ENCODE measurements around the gene RUNX2.

RUNX2 gene

DNA sequence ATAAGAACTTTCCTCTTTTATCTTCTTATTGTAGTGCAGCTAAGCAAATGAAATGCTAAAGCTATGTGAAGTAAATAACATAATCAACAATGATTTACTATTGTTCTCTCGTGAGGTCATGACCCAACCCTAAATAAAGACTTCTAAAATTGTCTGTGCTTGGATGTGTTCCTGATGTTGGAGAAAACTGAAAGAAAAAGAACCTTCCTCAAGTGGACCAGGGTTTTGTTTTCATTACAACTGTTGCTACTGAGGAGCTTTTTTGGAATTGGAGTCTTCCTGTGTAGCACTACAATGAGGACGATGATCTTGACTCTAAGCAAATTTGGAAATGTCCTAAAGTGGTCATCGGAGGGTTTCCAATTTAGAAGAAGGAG is 109.3 kb downstream of the RUNX2 start:
- TF ChIP-seq NFIC (IDR thresholded peaks at IDR 0.05) (no peak), FOXM1 (IDR thresholded peaks at IDR 0.05; ENCODE audit: borderline replicate concordance, low read depth) (no peak), CREB1 (IDR thresholded peaks at IDR 0.05; ENCODE audit: low read depth) (no peak), YY1 (IDR thresholded peaks at IDR 0.05; ENCODE audit: low read depth) (no peak)
- TF ChIP-seq, protein P1, sequence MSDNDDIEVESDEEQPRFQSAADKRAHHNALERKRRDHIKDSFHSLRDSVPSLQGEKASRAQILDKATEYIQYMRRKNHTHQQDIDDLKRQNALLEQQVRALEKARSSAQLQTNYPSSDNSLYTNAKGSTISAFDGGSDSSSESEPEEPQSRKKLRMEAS (IDR thresholded peaks at IDR 0.05), result no peak

DNA sequence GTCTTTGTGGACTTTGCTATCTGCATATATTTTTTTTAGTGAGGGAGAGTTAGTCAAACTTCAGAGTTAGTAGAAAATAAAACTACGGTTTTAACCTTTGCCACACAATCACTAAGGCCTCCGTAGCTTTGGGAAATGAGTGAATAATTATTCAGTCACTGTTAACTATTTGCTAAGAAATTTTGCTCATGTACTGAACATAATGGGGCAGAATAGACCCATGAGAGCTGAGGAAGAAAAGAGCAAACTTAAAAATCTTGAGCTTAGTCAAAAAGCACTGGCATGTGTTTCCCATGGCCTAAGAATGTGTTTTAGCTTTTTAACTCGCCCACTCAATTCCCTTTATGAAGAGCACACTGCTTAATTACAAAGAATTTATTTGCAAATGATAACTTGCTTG is 110.0 kb downstream of the RUNX2 start:
- no peak for TF ChIP-seq CREB1 (IDR thresholded peaks at IDR 0.05; ENCODE audit: low read depth)
- TF ChIP-seq, protein P1 (IDR thresholded peaks at IDR 0.05), result no peak
- TF ChIP-seq CEBPB (IDR thresholded peaks at IDR 0.05), result no peak
- no peak for TF ChIP-seq TAF1 (IDR thresholded peaks at IDR 0.05; ENCODE audit: low read depth)
- TF ChIP-seq, protein P2, sequence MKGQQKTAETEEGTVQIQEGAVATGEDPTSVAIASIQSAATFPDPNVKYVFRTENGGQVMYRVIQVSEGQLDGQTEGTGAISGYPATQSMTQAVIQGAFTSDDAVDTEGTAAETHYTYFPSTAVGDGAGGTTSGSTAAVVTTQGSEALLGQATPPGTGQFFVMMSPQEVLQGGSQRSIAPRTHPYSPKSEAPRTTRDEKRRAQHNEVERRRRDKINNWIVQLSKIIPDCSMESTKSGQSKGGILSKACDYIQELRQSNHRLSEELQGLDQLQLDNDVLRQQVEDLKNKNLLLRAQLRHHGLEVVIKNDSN (IDR thresholded peaks at IDR 0.05), result no peak
- TF ChIP-seq ZBTB7A (IDR thresholded peaks at IDR 0.05; ENCODE audit: low read depth), result no peak
- no peak for TF ChIP-seq TEAD4 (IDR thresholded peaks at IDR 0.05)
- TF ChIP-seq, protein P3, sequence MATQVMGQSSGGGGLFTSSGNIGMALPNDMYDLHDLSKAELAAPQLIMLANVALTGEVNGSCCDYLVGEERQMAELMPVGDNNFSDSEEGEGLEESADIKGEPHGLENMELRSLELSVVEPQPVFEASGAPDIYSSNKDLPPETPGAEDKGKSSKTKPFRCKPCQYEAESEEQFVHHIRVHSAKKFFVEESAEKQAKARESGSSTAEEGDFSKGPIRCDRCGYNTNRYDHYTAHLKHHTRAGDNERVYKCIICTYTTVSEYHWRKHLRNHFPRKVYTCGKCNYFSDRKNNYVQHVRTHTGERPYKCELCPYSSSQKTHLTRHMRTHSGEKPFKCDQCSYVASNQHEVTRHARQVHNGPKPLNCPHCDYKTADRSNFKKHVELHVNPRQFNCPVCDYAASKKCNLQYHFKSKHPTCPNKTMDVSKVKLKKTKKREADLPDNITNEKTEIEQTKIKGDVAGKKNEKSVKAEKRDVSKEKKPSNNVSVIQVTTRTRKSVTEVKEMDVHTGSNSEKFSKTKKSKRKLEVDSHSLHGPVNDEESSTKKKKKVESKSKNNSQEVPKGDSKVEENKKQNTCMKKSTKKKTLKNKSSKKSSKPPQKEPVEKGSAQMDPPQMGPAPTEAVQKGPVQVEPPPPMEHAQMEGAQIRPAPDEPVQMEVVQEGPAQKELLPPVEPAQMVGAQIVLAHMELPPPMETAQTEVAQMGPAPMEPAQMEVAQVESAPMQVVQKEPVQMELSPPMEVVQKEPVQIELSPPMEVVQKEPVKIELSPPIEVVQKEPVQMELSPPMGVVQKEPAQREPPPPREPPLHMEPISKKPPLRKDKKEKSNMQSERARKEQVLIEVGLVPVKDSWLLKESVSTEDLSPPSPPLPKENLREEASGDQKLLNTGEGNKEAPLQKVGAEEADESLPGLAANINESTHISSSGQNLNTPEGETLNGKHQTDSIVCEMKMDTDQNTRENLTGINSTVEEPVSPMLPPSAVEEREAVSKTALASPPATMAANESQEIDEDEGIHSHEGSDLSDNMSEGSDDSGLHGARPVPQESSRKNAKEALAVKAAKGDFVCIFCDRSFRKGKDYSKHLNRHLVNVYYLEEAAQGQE (IDR thresholded peaks at IDR 0.05; ENCODE audit: low read depth), result no peak
- no peak for TF ChIP-seq FOXM1 (IDR thresholded peaks at IDR 0.05; ENCODE audit: borderline replicate concordance, low read depth)
- TF ChIP-seq TCF12 (IDR thresholded peaks at IDR 0.05; ENCODE audit: low read depth), result no peak
- no peak for TF ChIP-seq YY1 (IDR thresholded peaks at IDR 0.05; ENCODE audit: low read depth)
- TF ChIP-seq RAD21 (IDR thresholded peaks at IDR 0.05; ENCODE audit: low read depth), result no peak
- no peak for TF ChIP-seq EP300 (IDR thresholded peaks at IDR 0.05; ENCODE audit: borderline replicate concordance)
- no peak for TF ChIP-seq NFIC (IDR thresholded peaks at IDR 0.05)
- no peak for TF ChIP-seq EGR1 (IDR thresholded peaks at IDR 0.05)

DNA sequence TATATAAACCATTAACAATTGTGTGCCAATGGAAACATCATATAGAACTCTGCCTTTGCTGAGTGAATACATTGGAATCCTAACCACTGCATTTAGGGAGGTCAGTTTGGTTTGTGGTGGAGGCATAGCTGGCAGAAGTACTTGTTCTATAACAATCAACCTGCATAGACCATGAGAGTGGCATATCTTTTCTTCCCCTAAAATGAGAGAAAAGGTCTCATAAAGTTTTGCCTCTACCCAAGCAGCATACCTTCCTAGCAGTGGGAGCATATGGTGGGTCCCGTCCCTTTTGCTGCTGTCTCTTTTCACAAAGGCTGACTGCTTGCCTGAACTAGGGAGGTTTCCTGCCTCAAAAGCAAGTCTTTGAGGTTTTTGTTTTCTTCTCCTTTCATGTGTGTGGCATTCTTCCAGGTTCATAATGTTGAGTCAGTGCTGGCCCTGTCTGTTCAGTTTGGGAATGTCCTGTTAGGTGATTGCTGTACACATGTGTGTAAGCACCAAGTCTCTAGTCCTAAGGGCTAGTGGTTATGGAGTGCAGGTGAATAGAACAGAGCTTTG is 110.8 kb downstream of the RUNX2 start:
- TF ChIP-seq NFIC (IDR thresholded peaks at IDR 0.05), result no peak
- TF ChIP-seq, protein P1 (IDR thresholded peaks at IDR 0.05), result no peak
- no peak for TF ChIP-seq EGR1 (IDR thresholded peaks at IDR 0.05)
- no peak for TF ChIP-seq ZBTB7A (IDR thresholded peaks at IDR 0.05; ENCODE audit: low read depth)
- TF ChIP-seq, protein P2 (IDR thresholded peaks at IDR 0.05), result no peak
- TF ChIP-seq YY1 (IDR thresholded peaks at IDR 0.05; ENCODE audit: low read depth), result no peak
- TF ChIP-seq TEAD4 (IDR thresholded peaks at IDR 0.05), result no peak
- no peak for TF ChIP-seq CREB1 (IDR thresholded peaks at IDR 0.05; ENCODE audit: low read depth)

DNA sequence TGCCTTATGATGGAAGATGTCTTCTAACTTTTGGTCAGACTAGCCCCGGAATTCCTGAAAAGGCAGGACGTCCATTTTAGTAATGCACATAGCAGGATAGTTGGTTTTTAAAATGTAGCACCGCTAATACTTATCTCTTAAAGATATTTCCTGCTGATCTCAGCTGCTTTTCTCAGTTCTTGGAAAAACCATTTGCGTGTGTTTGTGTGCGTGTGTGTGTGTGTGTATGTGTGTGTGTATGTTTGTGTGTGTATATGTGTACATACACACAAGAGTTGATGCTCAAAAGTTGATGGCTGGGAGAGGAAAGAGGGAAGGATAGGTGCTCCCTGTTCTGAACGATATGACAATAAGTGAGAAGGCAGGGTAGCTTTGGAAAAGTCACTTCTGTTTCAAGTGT is 111.3 kb downstream of the RUNX2 start:
- TF ChIP-seq TEAD4 (IDR thresholded peaks at IDR 0.05) (no peak), NFIC (IDR thresholded peaks at IDR 0.05) (no peak), YY1 (IDR thresholded peaks at IDR 0.05; ENCODE audit: low read depth) (no peak), CREB1 (IDR thresholded peaks at IDR 0.05; ENCODE audit: low read depth) (no peak), EP300 (IDR thresholded peaks at IDR 0.05; ENCODE audit: borderline replicate concordance) (no peak), ZBTB7A (IDR thresholded peaks at IDR 0.05; ENCODE audit: low read depth) (no peak), EGR1 (IDR thresholded peaks at IDR 0.05) (no peak), TCF12 (IDR thresholded peaks at IDR 0.05; ENCODE audit: low read depth) (no peak)
- TF ChIP-seq, protein P3 (IDR thresholded peaks at IDR 0.05; ENCODE audit: low read depth), result no peak
- TF ChIP-seq, protein P1 (IDR thresholded peaks at IDR 0.05), result no peak

DNA sequence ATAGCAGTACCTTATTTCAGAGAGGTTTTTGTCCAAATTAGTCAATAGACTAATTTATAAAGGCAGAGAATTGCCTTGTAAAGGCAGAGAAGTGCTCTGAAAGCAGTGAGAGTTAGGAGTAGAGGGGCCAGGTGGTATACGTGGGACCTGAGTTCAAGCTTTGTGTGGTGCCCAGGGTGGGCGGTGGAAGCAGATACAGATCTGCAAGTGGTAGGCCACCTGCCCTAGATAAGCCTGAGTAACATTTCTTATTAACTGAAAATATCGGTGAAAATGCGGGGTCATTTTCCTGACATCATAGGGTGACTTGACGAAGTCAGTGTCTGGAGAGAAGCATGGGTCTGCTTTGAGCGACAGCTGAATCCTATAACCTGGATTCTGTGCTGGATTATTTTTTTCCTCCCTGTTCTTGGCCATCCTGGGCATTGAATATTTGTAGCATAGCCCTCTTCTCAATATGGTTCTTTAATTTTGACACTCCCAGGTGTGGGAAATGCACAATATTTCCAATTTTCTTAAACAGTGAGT is 111.8 kb downstream of the RUNX2 start:
- TF ChIP-seq, protein P2 (IDR thresholded peaks at IDR 0.05), result no peak
- TF ChIP-seq EGR1 (IDR thresholded peaks at IDR 0.05), result no peak
- TF ChIP-seq YY1 (IDR thresholded peaks at IDR 0.05; ENCODE audit: low read depth), result no peak
- TF ChIP-seq CREB1 (IDR thresholded peaks at IDR 0.05; ENCODE audit: low read depth), result no peak
- TF ChIP-seq TEAD4 (IDR thresholded peaks at IDR 0.05), result no peak
- TF ChIP-seq FOXM1 (IDR thresholded peaks at IDR 0.05; ENCODE audit: borderline replicate concordance, low read depth), result no peak
- TF ChIP-seq, protein P1 (IDR thresholded peaks at IDR 0.05), result no peak
- TF ChIP-seq ZBTB7A (IDR thresholded peaks at IDR 0.05; ENCODE audit: low read depth), result no peak
- no peak for TF ChIP-seq CEBPB (IDR thresholded peaks at IDR 0.05)
- TF ChIP-seq, protein P3 (IDR thresholded peaks at IDR 0.05; ENCODE audit: low read depth), result no peak
- no peak for TF ChIP-seq NFIC (IDR thresholded peaks at IDR 0.05)
- no peak for TF ChIP-seq TAF1 (IDR thresholded peaks at IDR 0.05; ENCODE audit: low read depth)
- TF ChIP-seq RAD21 (IDR thresholded peaks at IDR 0.05; ENCODE audit: low read depth), result no peak
- TF ChIP-seq TCF12 (IDR thresholded peaks at IDR 0.05; ENCODE audit: low read depth), result no peak
- no peak for TF ChIP-seq EP300 (IDR thresholded peaks at IDR 0.05; ENCODE audit: borderline replicate concordance)
